HG03025 (cell line): ENCODE measurements around the gene HOXC11.

Source experiments
- ATAC-seq: cut with Tn5 transposase; IDR thresholded peaks from one replicate; pipeline ENCODE4 v1.9.1; 2021; ENCODE audit warnings: mild to moderate bottlenecking, moderate library complexity; ENCODE audit not compliant: unreplicated experiment, low FRiP score

HOXC11 gene

DNA sequence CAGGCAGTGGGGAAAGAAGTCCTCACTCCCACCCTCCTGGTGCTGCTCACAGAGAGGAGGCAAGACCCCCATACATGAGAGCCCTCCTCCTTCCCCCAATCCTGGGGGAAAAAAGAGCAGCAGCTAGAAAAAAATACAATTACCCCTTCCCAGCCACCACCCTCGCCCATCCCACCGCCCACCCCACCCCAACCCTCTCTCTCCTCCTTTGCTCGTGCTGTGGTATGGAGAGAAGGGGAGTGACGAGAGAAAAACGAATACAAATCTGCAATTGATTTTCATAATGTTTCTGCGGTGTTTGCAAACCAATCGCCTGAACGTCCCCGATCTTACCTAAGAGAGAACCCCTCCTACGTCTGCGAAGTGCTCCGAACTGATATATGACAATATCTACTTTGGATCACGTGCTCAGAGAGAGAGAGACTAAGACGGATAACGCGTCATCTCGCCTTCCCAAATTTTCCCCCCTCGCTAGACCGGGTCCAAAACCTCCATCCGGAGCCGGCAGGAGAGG is at the start of gene HOXC11:
Gene HOXC11, plus strand, starts transcription at position 405 of the 514 bp plus-strand sequence. CDS start 116 bp downstream, outside the sequence.
- ATAC-seq: no peak

DNA sequence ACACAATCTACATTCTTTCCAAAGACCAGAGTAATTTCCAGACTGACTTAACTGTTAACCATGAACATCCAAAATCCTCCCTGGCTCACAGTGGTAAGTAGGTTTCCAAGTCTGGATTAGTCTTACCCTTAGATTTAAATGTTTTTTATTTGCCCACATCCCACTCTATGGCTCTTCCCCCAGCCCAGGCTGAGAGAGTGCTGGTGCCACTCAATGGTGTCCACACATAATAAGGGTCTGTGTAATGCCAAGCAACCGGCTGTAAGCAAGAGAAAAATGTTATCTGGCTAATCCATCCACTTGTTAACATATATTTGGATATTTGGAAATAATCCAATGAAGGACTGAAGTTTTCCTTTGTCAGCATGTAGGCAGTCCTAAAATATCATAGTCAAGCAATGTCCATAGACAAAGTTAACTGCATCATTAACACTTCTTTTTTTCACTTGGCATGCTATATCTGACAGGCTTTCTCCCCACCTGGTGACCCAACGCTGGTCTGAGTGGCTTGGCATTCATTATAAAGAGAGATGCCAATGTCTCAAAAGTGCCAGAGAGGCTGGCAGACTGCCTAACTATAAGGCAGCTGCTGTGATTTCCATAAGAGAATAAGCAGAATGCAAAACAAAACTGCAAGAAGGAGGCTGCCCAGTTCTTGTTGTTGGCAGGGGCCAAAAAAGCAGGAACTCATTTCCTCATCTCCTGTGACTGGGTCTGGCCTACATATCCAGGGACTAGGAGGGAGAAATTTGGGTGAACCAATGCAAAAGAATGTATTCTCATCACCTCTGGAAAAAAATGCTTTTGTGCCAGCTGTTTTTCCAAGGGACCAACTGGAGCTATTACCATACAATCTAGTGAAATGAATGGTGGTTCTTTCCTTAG is 48.2 kb upstream of the HOXC11 start:
- ATAC-seq: no peak

DNA sequence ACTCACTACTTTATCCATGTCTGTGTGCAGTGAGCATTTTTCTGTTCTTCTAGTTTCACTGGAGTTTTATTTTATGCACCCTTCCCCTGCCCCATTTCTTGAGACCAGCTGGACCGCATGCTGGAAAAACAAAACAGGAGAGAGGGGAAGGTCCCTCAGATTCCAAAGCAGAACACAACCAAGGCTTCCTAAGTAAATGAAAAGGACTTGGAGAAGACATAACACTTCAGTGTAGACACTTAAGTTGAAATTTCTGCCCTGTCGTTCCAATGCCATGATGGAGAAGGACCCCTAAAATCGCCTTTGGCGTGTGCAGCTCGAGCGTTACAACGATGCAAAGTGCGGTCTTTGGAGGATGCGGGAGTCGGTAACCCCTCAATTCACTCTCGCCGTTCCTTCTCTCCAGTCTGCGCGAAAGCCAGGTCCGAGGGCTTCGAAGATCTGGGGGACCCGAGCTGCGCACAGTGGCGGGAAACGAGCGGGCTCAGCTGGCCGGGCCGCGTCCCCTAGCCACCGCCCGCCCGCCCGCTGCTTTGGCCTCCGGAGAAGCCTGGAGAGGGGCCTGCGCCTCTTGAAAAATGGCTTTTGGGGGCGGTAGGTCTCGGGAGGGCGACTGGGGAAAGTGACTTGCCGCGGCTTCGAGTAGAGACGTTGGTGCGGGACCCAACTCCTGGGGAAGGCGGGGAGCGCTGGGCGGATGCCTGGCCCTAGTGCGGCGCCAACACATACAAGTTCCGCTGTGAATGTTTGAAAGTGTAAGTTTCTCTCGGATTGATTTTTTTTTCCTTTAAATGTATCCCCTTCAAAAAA is 45.5 kb upstream of the HOXC11 start:
- ATAC-seq: no peak

DNA sequence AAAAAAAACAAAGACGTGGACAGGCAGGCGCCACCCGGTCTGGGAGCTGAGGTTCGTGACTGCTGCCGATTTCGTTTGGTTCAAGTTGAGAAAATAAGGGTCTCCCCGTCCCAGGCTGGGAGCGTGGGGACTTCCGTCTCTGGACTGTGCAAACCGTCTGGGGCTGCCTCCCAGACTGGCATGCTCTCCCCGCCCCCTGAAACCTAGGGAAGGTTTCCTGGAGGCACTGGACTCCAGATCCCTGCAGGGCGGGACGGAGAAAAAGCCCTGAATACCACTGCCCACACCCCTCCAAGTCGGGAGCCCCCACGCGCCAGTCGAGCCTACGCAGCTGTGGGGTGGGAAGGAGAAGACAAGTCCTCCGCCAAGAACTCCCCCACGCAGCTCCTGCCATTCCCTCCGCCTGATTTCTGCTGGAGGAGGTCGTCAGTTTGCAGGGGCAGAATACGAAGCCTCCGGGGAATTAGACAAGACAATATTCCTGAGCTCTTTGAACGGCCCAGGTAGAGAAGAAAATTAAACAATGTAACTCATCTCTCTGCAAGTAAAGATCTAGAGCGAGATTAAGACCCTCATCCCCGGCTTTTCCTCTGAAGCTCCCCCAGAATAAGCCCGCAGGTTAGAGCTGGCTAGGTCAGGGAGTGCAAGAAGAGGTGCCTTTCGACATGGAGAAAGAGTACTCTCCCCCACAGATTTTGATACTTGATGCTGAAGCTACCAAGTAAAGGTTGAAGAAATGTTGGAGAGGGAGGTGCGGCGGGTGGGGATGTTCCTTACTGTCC is 44.7 kb upstream of the HOXC11 start:
- ATAC-seq: no peak

DNA sequence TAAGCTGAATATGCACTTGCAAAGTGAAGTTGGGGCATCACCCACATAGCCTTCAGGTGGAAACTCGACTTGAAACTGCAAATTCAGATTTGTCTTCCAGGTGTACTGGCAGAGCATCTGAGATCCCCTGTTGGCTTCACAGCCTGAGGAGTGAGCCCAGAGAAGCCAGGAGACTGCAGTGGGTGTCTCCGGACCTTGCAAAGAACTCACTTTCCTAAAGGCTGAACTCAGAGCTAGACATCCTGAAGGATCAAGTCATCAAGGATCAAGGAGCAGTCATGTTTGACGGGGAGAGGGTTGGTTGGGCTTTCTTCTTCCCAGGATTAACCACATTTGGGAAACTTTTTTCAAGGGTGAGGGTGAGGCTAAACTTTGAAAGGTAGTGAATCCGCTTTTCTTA is 43.4 kb upstream of the HOXC11 start:
- no peak for ATAC-seq

DNA sequence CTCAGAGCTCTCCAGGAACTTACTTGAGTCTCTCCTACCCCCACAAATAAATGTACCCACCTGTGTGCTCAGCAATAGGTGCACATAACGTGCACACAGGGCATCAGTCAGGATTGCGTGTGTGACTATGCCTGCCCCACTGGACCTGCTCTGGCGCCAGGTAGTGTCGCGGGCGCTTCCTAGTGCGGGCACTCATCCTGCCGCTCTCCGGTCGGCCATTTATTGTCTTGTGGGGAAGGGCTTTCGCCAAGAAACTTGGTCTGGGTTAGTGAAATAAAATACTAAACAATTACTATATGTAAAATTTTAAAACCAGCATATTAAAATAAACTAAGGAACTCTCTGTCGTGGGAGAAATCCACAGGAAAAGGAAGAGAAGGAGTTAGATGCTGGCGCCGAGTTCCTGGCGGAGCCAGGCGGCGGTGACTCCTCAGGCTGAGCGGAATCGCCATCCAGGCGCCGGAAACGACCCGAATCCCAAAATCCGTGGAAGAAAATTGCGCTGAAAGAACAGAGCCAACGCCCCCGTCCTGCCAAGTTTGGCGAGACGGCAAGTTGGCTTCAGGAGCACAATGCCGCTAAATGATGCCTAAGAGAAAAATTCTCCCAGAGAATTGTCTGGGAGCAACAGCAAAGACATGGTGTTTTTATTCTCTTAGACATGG is 42.2 kb upstream of the HOXC11 start:
- ATAC-seq: no peak

DNA sequence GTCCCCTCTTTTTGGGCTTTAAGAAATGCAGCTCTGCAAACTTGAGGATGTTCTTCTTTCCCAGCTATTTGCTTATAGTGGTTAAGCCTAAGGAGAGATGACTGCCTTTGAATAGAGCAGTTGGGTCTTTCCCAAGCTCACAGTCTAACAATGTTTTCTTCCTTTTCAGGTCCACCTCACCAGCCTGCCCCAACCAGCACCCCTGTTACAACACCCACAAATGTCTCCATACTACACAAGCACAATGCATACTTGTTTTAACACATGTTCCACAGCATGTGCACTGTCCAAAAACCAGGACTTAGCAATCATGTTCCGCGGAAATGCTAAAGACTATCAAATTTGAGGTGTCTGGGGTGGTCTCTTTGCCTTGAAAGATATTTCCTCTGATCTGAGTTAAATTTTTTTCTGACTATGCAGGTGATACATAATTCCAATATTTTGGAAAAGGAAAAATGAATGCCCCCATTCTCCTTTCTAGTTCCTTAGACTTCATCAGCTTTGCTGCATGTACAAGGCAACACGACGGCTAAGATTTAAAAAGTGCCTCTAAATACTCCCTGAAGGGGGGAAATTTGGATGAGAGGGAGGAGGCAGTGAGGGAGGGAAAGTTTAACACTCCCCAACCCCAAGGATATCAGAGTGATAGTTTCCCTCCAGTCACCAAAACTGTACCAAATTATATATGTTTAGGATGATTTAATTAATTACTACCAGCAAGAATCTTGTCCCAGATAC is 40.9 kb upstream of the HOXC11 start:
- no peak for ATAC-seq

DNA sequence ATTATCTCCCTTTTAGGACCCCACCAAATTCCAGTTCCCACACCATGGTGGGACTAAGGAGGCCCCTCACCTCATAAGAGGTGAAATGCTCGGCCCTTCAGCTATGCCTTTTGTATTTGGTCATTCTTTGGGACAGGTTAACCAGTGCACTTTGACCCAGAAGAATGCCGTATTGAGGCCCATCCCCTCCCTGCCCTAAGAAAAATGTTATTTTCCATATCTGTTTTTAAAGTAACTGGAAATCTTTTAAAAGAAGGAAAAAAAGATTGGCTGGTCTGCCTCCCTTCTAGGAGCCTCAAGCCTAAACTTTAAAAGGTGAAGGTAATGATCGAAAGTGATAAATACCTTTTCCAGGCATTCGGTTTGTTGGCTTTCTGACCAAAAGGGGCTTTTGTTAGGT is 40.0 kb upstream of the HOXC11 start:
- ATAC-seq: no peak

DNA sequence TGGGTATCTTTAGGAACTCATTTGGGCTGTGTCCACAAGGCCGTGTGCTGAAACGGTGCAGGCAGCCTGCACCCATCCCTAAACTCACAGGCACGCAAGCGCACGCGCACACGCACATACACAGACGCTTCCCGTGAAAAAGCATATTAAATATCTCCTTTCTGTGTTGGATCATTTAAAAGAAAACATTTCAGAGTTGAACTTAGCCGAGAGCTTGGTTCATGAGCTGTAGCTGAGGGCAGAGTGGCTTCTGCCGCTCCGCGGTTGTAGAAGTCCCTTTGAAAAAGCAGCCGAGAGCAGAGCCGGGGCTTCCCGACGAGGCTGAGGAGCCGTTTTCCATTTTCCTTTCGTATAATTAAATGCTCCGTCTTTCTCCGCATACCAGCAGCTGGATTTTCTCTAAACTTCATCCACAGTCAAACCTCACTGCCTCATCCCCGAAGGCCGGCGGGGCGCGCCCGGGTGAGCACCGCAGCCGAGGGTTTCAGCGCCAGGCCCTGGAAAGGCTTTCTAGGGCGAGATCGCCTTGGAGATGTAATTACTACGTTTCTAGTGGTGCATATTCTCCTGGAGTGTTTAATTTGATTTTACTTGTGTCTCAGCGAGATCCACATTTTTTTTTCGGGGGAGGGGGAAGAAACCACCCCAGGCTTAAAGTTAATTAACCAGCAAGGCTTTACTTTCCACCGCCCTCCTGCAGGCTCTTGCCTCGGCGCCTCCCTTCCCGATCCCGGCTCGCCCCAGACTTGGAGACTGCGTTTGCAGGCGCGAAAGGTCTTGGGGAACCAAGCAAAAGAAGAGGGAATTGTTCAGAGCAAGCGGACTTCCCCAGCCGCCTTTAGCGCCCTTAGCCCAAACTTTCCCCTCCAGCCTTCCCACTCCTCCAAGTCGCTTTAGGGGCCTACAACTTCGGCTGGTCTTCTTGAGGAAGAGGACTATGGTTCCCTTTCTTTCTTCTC is 37.3 kb upstream of the HOXC11 start:
- ATAC-seq: no peak

DNA sequence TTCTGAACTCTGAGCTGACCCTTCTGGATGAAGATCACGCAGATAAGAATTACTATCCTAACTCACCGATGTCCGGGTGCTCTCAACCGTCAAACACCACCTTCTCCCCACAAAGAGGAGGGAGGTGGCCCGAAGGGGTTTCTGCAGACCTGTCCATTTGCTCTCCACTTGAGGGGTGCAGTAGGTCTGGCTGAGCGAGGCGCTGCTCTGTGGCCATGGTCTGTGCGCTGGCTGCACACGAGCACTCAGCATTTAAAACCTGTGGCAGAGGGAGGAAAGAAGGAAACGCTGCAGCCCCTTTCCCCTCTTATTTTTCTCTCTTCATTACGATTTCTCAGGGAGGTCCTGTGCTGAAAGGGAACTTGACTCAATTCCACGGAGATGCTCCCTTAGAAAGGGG is 35.8 kb upstream of the HOXC11 start:
- no peak for ATAC-seq

DNA sequence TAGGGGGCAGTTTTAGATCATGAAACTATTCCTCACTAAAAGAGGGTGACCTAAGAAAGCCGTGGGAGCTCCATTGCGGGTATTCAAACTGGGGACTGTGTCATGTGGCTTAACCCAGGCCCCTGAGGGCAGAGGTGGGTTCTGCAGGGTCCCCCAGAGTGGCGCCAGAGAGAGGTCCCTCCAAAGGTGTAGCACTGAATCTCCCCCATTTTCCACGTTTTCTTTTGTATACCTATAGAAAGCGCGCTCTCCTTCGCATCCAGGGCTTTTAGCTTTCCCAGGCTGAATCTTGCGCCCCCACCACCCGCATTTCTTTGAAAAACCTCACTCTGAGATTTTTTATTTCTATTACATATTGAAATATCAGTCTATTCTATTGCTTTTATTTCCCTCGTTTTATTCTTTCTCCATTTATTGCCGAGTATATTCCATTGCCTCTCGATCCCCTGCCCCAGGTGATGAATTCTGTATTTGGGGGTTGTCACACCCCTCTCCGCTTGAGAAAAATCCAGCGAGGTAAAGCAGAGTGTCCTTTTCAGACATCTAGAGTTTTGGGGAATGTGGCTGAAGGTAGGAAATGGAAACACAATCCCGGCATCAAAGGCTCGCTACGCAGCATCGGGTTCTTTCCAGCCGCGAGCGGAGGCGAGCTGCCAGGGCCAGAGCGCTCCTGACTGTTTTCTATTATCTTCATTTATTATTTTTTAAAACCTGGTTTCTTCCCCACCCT is 35.2 kb upstream of the HOXC11 start:
- ATAC-seq: no peak

DNA sequence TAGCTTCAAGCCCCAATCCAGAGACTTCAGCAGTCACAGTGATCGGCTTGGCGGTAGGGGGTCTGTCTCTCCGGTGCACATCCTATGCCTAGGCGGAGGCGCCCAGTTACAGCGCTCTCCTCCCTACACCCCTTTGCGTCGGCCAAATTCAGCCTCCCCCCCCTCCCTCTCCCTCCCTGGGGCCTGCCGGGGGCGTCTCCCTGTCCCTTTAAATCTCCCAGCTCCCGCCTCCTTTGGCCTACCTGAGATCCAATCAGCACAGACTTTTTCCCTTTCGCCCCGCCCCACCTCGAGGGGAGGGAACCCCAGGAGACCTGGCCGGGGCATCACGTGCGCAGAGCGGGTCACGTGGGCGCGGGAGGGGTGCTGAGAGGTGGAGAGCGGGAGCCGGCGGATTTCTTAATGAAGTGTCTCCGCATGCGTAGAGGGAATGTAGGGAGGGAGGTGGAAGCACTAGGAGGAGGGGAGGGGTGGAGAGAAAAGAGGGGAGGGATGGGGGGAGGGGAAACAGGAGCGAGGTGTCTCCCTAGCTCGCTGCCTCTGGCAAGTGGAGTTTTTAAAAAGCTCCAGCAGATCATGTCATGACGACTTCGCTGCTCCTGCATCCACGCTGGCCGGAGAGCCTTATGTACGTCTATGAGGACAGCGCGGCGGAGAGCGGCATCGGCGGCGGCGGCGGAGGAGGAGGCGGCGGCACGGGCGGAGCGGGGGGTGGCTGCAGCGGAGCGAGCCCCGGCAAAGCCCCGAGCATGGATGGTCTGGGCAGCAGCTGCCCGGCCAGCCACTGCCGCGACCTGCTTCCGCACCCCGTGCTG is 34.4 kb upstream of the HOXC11 start, which contains the start of gene HOXC13:
Gene HOXC13, plus strand, starts transcription at position 506 of the 815 bp plus-strand sequence. Its CDS starts 76 bp downstream, at position 582.
- ATAC-seq: no peak

DNA sequence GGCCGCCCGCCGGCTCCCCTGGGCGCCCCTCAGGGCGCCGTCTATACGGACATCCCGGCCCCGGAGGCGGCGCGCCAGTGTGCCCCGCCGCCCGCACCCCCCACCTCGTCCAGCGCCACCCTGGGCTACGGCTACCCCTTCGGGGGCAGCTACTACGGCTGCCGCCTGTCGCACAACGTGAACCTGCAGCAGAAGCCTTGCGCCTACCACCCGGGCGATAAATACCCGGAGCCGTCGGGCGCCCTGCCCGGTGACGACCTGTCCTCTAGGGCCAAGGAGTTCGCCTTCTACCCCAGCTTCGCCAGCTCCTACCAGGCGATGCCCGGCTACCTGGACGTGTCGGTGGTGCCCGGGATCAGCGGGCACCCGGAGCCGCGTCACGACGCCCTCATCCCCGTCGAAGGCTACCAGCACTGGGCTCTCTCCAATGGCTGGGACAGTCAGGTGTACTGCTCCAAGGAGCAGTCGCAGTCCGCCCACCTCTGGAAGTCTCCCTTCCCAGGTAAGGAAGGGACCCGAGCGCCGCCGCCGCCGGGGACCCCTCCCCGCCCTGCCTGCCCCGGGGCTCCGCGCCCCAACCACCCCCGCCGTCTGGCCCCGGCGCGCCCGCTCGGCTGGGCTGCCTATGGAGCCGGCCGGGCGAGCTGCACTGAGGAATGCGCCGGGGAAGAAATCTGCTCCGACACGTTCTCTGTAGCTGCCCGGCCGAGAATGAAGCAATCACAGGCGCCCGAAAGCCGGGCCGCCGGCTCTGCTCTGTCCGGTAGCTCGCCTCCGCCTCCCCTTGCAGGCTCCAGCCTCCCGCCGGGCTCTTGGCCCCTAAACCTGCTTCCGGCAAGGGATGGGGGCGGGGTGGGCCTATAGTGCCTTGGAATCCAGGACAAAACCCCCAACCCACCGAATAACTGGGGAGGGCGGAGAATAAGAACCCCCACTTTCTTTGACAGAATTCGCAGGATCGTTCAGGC is 33.5 kb upstream of the HOXC11 start:
- ATAC-seq: no peak

DNA sequence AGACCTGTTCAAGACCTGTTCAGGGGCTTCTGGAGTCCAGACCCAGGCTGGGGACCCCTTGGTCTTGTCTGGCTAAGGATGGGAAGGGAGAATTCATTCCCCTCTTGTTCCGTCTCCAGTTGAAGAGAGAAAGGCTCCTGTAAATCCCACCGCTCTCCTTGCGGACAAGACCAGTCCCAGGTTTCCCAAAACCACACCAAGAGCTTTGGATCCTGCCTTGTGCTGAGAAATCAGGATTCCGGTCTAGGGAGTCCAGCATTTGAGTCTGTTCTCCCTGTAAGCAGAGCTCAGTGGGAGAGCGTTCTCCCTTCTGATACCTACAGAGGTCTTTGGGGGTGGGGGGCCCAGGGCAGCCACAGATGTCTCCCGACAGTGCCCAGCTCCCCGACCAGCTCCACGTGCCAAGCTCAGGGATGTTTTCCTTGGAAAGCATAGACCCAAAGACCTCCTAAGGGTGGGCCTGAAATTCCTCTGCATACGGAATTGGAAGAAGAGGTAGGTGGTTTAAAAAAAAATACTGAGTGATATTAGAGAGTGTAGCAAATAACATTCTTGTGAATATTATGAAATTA is 32.4 kb upstream of the HOXC11 start:
- ATAC-seq: no peak

DNA sequence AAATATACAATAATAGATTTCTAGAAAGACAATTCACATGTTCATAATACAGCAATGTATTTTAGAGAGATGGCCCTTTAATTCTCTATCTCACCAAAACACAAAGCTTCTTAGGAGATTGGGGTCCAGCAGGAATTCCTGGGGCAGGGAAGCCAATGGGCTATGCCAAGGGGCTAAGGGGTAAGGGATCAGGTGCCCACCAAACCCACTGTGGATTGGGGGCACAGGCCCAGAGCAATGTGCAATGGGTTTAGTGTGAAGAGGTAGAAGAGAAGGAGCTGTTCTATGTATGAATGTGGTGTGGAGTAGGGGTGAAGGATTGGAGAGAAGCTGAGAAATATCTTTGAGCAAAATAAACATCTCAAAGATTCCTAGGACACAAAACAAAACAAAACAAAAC is 31.7 kb upstream of the HOXC11 start:
- no peak for ATAC-seq
